Measurements from ENCODE around the gene RUFY4.

The RUFY4 gene

GRCh38 chr2:218063486-218063885 lies 5.6 kb upstream of the RUFY4 start:
- no peak for DNase-seq

- no peak for DNase-seq
These were observed 5.2 kb upstream of the RUFY4 start for GRCh38 chr2:218063896-218064295.

GRCh38 chr2:218065239-218066006 lies 3.6 kb upstream of the RUFY4 start:
- DNase-seq: no peak

GRCh38 chr2:218066926-218067515 lies 2.0 kb upstream of the RUFY4 start:
- DNase-seq: peak; percentile 75

DNA sequence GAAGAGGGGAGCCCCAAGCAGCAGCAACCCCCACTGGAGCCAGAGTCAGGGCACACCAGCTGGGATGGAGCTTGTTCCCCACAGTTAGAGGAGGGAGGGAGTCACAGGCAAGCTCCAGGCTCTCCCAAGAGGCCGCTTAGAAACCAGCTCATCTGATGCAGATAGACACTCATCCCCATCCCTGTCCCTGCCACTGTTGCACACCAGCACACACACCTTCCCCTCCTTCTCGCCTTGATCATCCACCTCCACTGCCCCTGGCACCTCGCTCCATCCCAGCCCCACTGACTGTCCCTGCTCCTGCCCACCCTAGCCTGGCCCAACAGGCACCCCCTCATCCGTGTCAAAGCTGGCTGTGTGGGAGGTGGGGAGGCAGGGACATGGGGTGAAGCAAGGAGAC lies 1.5 kb upstream of the RUFY4 start:
- no peak for DNase-seq

DNA sequence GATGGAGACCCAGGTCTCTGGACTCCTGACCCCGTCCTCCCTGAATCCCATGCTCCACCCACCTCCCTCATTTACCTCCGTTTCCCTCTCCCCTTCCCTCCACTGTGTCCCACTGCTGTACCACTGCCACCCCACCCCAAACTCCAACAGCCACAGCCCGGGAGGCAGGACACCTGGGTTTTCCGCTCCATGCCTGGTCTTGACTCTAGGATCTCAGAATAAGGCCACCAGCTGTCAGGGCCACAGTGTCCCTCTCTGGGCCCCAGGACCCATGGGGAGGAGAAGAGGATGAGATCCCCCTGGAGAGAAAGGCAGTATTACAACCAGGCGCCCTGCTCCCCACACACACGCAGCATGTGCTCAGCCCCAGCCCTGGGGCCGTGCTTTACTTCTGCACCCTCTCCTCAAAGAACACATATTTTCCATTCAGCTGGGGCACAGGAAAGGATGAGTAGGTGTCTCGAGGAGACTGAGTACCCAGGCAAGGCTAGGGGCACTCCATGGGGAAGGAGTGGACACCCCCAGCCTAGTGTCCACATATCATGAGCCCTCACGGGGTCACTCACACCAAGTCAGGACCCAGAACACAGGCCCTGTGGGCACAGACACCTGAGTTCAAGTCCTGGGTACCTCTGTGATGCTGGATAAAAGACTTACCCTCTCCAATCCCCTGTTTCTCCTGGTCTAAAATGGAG lies 700 bp downstream of the RUFY4 start:
- no peak for DNase-seq

DNA sequence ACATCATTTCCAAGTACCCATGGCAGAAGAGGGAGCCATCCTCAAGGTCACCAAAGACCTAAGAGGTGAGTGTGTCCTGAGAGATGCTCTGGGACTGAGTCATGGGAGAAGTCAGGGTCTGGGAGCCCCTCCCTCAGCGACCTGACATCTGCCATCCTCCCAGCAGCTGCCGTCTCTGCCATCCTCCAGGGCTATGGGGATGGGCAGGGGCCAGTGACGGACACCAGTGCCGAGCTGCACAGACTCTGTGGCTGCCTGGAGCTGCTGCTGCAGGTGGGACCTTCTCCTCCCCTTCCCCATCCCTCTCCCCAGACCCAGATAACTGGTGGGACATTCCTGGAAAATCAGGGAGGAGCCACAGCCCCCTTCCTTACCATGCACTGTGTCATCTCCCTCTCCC lies 1.5 kb downstream of the RUFY4 start:
- DNase-seq: no peak

- DNase-seq: no peak
These were observed 2.3 kb downstream of the RUFY4 start for GRCh38 chr2:218071218-218071937.

DNA sequence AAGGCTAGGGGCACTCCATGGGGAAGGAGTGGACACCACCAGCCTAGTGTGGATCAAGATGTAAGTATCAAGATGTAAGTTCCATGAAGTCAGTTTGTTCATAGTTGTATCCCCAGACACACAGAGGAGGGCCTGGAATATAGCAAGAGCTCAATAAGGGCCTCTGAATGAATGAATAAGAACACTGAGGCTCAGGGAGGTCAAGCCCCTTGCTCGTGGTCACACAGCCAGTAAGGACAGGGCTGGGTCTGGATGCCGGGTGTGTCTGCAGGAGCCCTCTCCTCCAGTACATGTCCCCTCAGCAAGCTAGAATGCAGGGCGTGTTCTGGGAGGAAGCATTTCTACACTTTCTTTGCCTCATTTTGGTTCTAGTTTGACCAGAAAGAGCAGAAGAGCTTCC lies 2.9 kb downstream of the RUFY4 start:
- DNase-seq: no peak

GRCh38 chr2:218072478-218073024 lies 3.5 kb downstream of the RUFY4 start:
- no peak for DNase-seq

DNA sequence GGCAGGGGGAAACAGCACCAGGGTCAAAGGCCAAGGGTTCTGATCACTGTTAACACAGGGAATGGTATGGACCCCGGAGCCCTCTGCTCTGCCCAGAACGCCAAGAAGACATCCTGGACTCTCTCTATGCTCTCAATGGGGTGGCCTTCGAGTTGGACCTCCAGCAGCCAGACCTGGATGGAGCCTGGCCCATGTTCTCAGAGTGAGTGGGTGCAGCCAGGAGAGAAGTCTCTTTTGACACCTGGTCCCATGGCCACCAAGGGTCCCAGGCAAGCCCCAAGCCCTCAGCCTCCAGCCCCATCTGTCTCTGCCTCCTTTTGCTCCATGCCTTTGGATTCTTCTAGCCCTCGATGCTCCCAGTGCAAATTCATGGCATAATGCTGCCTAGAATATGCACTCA lies 4.1 kb downstream of the RUFY4 start:
- DNase-seq: no peak

- DNase-seq: peak; percentile 72
These were observed 5.0 kb downstream of the RUFY4 start for GRCh38 chr2:218074031-218074430.

- no peak for DNase-seq
These were observed 7.1 kb downstream of the RUFY4 start for GRCh38 chr2:218075975-218076811.

- no peak for DNase-seq
These were observed 8.6 kb downstream of the RUFY4 start for GRCh38 chr2:218077464-218078216.

GRCh38 chr2:218079943-218080913 lies 11.2 kb downstream of the RUFY4 start:
- DNase-seq: no peak

DNA sequence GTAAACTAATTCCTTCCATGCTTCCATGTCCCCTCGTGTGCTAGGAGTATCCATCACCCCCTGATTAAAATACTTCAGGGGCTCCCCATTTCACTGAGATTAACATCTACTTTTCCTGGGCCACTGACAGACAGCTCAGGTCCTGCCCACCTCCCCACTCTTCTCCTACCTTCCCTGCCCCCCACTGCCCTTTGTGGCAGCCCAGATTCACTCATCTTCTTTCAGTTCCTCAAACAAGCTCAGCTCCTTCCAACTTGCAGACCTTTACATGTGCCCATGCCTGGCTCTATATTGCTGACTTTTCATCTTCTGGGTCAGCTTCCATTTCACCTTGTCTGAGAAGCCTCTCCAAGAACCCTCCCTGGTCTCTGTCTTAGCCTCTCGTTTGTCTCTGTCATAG lies 12.0 kb downstream of the RUFY4 start:
- no peak for DNase-seq

GRCh38 chr2:218081695-218082094 lies 12.6 kb downstream of the RUFY4 start:
- DNase-seq: no peak

DNA sequence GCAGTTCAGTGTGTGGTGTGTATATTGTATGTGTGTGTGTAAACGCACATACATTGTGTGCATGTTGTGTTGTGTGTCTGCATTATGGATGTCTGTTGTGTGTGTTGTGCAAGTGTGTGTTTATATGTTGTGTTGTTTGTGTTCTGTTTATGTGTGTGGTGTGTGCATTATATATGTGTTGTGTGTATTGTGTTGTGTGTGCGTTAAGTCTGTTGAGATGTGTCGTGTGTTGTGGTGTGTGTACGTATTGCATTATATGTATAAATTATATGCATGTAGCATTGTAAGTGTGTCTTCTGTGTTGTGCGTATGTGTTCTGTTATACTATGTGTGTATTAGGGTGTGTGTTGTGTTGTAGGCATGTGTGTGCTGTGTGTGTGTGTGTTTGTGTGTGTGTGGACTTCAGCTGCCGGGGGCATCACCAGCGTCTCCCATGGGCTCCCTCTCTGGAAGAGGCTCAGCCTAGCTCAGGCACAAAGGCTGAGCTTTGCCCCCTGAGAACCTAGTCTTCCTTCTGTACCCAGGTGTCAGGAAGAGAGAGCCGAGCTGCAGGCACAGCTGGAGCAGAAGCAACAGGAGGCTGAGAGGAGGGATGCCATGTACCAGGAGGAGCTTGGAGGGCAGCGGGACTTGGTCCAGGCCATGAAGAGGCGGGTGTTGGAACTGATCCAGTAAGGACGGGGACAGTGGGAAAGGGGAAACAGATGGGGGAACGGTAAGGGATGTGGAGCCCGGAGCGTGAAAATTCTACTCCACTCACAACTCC lies 13.7 kb downstream of the RUFY4 start:
- DNase-seq: no peak

DNA sequence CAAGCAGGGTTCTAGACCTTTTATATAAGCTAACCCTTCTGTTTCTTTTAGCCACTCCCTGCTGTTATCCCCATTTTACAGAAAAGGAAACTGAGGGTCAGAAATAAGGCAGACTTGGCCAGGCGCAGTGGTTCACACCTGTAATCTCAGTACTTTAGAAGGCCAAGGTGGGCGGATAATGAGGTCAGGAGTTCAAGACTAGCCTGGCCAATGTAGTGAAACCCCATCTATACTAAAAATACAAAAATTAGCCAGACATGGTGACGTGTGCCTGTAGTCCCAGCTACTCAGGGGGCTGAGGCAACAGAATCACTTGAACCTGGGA lies 14.3 kb downstream of the RUFY4 start:
- no peak for DNase-seq

DNA sequence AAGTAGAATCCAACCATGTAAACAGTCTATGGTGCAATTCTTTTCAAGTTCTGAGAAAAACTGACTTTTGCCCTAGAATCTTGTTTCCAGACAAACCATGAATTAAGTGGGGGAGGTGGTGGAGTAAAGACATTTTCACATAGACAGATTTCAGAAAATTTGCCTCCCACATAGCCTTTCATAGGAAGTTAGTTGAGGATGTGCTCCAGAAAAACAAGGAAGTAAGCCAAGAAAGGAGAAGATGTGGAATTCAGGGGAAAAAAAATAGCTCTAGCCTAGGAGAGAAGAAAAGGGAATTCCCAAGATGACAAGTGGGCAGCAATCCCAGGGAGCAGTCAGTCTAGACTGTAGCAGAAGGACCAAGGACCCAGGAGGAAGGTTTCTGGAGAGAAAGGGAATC lies 17.4 kb downstream of the RUFY4 start:
- no peak for DNase-seq
